A549 (cell line): ENCODE results near the gene NKIRAS1. TPM values are rescaled to one million over a fixed set of nuclear protein-coding genes. Genes with fewer than 3 reads are reported as not detected.

ENCODE experiments used
- ATAC-seq, 2 experiments: fragments of 200-7000 bp in 1 of 2; fragments of >200 bp in 1 of 2; cut with Nextera tagmentation in 1 of 2; cut with Tn5 transposase in 1 of 2; 3 replicates each; pipeline versions ENCODE4 v1.8.0 to v1.9.1; 2018 to 2020; ENCODE audit warnings: mild to moderate bottlenecking in 1 of 2, moderate library complexity in 1 of 2
- CTCF ChIA-PET: fragments of 300-600 bp; sonication (Branson Sonifier 250); formaldehyde crosslinking; extraction: SDS; loops from one replicate; lab custom pipeline; 2021; ENCODE audit warnings: antibody characterized with exemption, inconsistent platforms; lab: Yijun Ruan, JAX
- POLR2A ChIA-PET: fragments of 350-600 bp; formaldehyde crosslinking; extraction: SDS; loops from one replicate; lab custom pipeline; 2021; ENCODE audit warnings: antibody characterized with exemption, inconsistent platforms; lab: Yijun Ruan, JAX
- DNase-seq, 2 experiments: peaks; one replicate each; pipeline versions ENCODE4 v3.0.0 to v3.0.0-alpha.2; 2011 to 2016; ENCODE audit warnings: low read depth in 1 of 2, low spot score in 1 of 2
- FAIRE-seq: peaks from 2 replicates; lab custom pipeline; 2011; peaks lifted over from hg19 to GRCh38; lab: Jason Lieb, UNC
- H3K27ac ChIP-seq, 2 experiments: fragments of >200 bp; sonication (Bioruptor Twin); formaldehyde crosslinking; 3 replicates each; pipeline ENCODE4 v1.5.1; 2016 to 2017
- H3K4me1 ChIP-seq: fragments of >200 bp; sonication (Bioruptor Twin); formaldehyde crosslinking; 3 replicates; pipeline ENCODE4 v1.6.1; 2016
- H3K4me2 ChIP-seq: fragments of >200 bp; sonication (Bioruptor Twin); formaldehyde crosslinking; 3 replicates; pipeline ENCODE4 v1.6.1; 2016
- H3K4me3 ChIP-seq: fragments of >200 bp; sonication (Bioruptor Twin); formaldehyde crosslinking; 3 replicates; pipeline ENCODE4 v1.5.1; 2016
- H3K9me3 ChIP-seq: fragments of >200 bp; sonication (Bioruptor Twin); formaldehyde crosslinking; 3 replicates; pipeline ENCODE4 v1.6.1; 2016
- CBX2 ChIP-seq: fragments of 200-600 bp; sonication (generic); IDR thresholded peaks from 2 replicates; pipeline ENCODE4 v1.6.1; 2016; ENCODE audit warnings: low read depth, mild to moderate bottlenecking, borderline replicate concordance
- CEBPB ChIP-seq, 2 experiments: fragments of >200 bp in 1 of 2; sonication (Bioruptor Twin) in 1 of 2; formaldehyde crosslinking in 1 of 2; IDR thresholded peaks; 2 replicates each; pipeline ENCODE4 v1.6.1; 2012 to 2016
- CHD4 ChIP-seq: fragments of 200-600 bp; sonication (generic); IDR thresholded peaks from 2 replicates; pipeline ENCODE4 v1.6.1; 2016; ENCODE audit warnings: antibody characterized with exemption, mild to moderate bottlenecking, borderline replicate concordance
- EP300 ChIP-seq, 2 experiments: fragments of >200 bp; sonication (Bioruptor Twin); formaldehyde crosslinking; IDR thresholded peaks; 2 replicates in 1 of 2; 3 replicates in 1 of 2; pipeline ENCODE4 v1.6.1; 2016 to 2017
- ESRRA ChIP-seq: fragments of 150-350 bp; IDR thresholded peaks from 2 replicates; pipeline ENCODE4 v1.6.1; 2014; ENCODE audit warnings: mild to moderate bottlenecking, low read length, borderline replicate concordance
- HDAC2 ChIP-seq: fragments of 200-600 bp; sonication (generic); IDR thresholded peaks from 2 replicates; pipeline ENCODE4 v1.6.1; 2016
- HMGXB4 ChIP-seq: fragments of 250-450 bp; sonication (Bioruptor Pico); IDR thresholded peaks from 2 replicates; pipeline ENCODE4 v1.5.0; 2021; ENCODE audit warnings: mild to moderate bottlenecking, moderate library complexity, borderline replicate concordance
- JUN ChIP-seq, 2 experiments: fragments of >200 bp; sonication (Bioruptor Twin); formaldehyde crosslinking; IDR thresholded peaks; 2 replicates in 1 of 2; 3 replicates in 1 of 2; pipeline ENCODE4 v1.6.1; 2016 to 2017
- JUNB ChIP-seq: fragments of >200 bp; sonication (Bioruptor Twin); formaldehyde crosslinking; IDR thresholded peaks from 2 replicates; pipeline ENCODE4 v1.6.1; 2016
- MAFK ChIP-seq: fragments of 450-650 bp; IDR thresholded peaks from 2 replicates; pipeline ENCODE4 v1.6.1; 2014; ENCODE audit not compliant: partially characterized antibody
- MAX ChIP-seq: IDR thresholded peaks from 2 replicates; pipeline ENCODE4 v1.6.1; 2012
- NFE2L2 ChIP-seq: fragments of 150-350 bp; conservative IDR thresholded peaks from 2 replicates; pipeline ENCODE4 v1.6.1; 2014; ENCODE audit warnings: low read length
- NPAS2 ChIP-seq: fragments of 250-450 bp; sonication (Bioruptor Pico); IDR thresholded peaks from 2 replicates; pipeline ENCODE4 v1.8.0; 2022; ENCODE audit warnings: mild to moderate bottlenecking, moderate library complexity, borderline replicate concordance
- NR3C1 ChIP-seq: fragments of >200 bp; sonication (Bioruptor Twin); formaldehyde crosslinking; IDR thresholded peaks from 3 replicates; pipeline ENCODE4 v1.6.1; 2017
- PBX3 ChIP-seq: IDR thresholded peaks from 2 replicates; pipeline ENCODE4 v1.6.1; 2012
- POLR2AphosphoS2 ChIP-seq: conservative IDR thresholded peaks from 2 replicates; pipeline ENCODE4 v1.6.1; 2012; ENCODE audit warnings: low read length, improper control_type of control experiment, inconsistent platforms
- RAD21 ChIP-seq, 2 experiments: fragments of >200 bp in 1 of 2; sonication (Bioruptor Twin) in 1 of 2; formaldehyde crosslinking in 1 of 2; IDR thresholded peaks in 1 of 2; conservative IDR thresholded peaks in 1 of 2; 2 replicates in 1 of 2; 3 replicates in 1 of 2; pipeline ENCODE4 v1.6.1; 2012 to 2018; ENCODE audit warnings: inconsistent platforms in 1 of 2
- SMC3 ChIP-seq: fragments of >200 bp; sonication (Bioruptor Twin); formaldehyde crosslinking; IDR thresholded peaks from 3 replicates; pipeline ENCODE4 v1.6.1; 2018; ENCODE audit warnings: inconsistent platforms
- ZSCAN20 ChIP-seq: fragments of 250-450 bp; sonication (Bioruptor Pico); IDR thresholded peaks from 2 replicates; pipeline ENCODE4 v1.8.0; 2022; ENCODE audit warnings: mild to moderate bottlenecking, moderate library complexity
- WGBS: methylation state at CpG from one replicate; pipeline ENCODE4 v1.1.6; 2017; ENCODE audit errors: missing lambda C conversion rate; 5-methylcytosine and 5-hydroxymethylcytosine counted together
- polyA plus RNA-seq, 4 experiments: library from polyadenylated mRNA; depleted of rRNA in 3 of 4; stranded (reverse); fragments of >200 nt; fragmentation: RNase III in 1 of 4; extraction: RNeasy Plus Mini Kit Qiagen cat#74134 plus additional on column Dnase treatment in 1 of 4; gene quantifications; 2 replicates in 3 of 4; 3 replicates in 1 of 4; pipeline ENCODE4 v1.2.3, GENCODE V29; 2011 to 2017
- TF ChIP-seq, protein P1 (sequence below): fragments of >200 bp; sonication (Bioruptor Twin); formaldehyde crosslinking; IDR thresholded peaks from 3 replicates; pipeline ENCODE4 v1.6.1; 2016
- TF ChIP-seq, protein P2 (sequence below): IDR thresholded peaks from 2 replicates; pipeline ENCODE4 v1.6.1; 2012; ENCODE audit warnings: low read depth, borderline replicate concordance
- TF ChIP-seq, protein P3 (sequence below): fragments of >200 bp; sonication (Bioruptor Twin); formaldehyde crosslinking; IDR thresholded peaks from 3 replicates; pipeline ENCODE4 v1.5.1; 2016

The NKIRAS1 gene
- polyA plus RNA-seq, 2 of the 4 experiments (the other 2 are of a cell fraction) = 15.5 to 16.8 TPM

- ChIA-PET POLR2A (interaction anchor here (0.5 to 1.2 kb wide), 2 partner anchors 16 to 47 kb away, joined by 3 to 4 read pairs; partner anchors contain the start of genes NKIRAS1 and RPL15), CTCF (interaction anchor here (0.7 to 1.2 kb wide), 3 partner anchors 9 to 12 kb away, joined by 3 to 4 read pairs (median 4); no protein-coding TSS in a partner anchor)
- DNase-seq (no peak), FAIRE-seq (no peak), ATAC-seq (no peak)
- peaks cover 37% of the 10 kb centered on the region for H3K4me1 ChIP-seq
- no peak overlapping the region for H3K4me2 ChIP-seq
- H3K27ac ChIP-seq = no peak overlapping the region
- H3K9me3 ChIP-seq = no peaks in the 10 kb centered on the region
- H3K4me3 ChIP-seq = no peak overlapping the region
- TF ChIP-seq NFE2L2 (no peak), EP300 (IDR thresholded peaks at IDR 0.05) (no peak), JUNB (no peak)
- WGBS = 93% methylated on average over 4 of the region's 4 CpGs
Observed at GRCh38 chr3:23869977-23870662, 46.7 kb downstream of the NKIRAS1 start.

DNA sequence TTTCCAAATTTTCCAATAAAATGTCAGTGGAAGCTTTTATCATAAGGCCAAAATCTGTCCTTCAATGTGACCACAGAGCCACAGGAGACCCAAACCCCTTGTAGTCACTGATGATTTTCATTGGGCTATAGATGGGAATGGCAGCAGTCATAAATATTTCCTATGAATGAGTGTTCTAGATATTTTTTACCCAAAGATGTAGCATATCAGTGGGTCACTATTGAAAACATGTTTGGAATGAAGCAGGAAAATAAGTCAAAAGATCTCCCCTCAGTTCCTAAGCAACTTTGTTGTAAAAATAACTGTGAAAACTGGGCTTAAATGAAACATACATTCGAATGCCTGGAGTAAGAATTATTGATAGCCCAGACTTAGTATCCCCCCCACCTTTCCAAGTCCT lies 49.0 kb downstream of the NKIRAS1 start:
- no peak for TF ChIP-seq MAX
- no peak for TF ChIP-seq JUN (IDR thresholded peaks at IDR 0.05)
- no peak for TF ChIP-seq CBX2
- TF ChIP-seq HMGXB4 (CRISPR knock-in tag) = no peak
- no peak for TF ChIP-seq POLR2AphosphoS2
- TF ChIP-seq, protein P1, sequence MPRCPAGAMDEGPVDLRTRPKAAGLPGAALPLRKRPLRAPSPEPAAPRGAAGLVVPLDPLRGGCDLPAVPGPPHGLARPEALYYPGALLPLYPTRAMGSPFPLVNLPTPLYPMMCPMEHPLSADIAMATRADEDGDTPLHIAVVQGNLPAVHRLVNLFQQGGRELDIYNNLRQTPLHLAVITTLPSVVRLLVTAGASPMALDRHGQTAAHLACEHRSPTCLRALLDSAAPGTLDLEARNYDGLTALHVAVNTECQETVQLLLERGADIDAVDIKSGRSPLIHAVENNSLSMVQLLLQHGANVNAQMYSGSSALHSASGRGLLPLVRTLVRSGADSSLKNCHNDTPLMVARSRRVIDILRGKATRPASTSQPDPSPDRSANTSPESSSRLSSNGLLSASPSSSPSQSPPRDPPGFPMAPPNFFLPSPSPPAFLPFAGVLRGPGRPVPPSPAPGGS = no peak
- no peak for TF ChIP-seq ESRRA
- TF ChIP-seq HDAC2 = no peak
- TF ChIP-seq NFE2L2 = no peak
- no peak for TF ChIP-seq SMC3
- no peak for TF ChIP-seq CHD4
- TF ChIP-seq, protein P2, sequence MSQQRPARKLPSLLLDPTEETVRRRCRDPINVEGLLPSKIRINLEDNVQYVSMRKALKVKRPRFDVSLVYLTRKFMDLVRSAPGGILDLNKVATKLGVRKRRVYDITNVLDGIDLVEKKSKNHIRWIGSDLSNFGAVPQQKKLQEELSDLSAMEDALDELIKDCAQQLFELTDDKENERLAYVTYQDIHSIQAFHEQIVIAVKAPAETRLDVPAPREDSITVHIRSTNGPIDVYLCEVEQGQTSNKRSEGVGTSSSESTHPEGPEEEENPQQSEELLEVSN = no peak
- no peak for TF ChIP-seq EP300 (IDR thresholded peaks at IDR 0.05)
- no peak for TF ChIP-seq MAFK
- no peak for TF ChIP-seq NPAS2 (CRISPR knock-in tag)
- TF ChIP-seq, all 56 proteins: peak for 0
- DNase-seq (no peak), ATAC-seq (no peak), FAIRE-seq (no peak)
- ChIA-PET POLR2A (no interaction called here), CTCF (no interaction called here)
- no peak overlapping the region for H3K4me2 ChIP-seq
- H3K4me3 ChIP-seq = no peak overlapping the region
- WGBS = 88% methylated on average over 1 of the region's 1 CpG
- H3K4me1 ChIP-seq = peaks cover 23% of the 10 kb centered on the region
- no peak overlapping the region for H3K27ac ChIP-seq
- no peaks in the 10 kb centered on the region for H3K9me3 ChIP-seq

DNA sequence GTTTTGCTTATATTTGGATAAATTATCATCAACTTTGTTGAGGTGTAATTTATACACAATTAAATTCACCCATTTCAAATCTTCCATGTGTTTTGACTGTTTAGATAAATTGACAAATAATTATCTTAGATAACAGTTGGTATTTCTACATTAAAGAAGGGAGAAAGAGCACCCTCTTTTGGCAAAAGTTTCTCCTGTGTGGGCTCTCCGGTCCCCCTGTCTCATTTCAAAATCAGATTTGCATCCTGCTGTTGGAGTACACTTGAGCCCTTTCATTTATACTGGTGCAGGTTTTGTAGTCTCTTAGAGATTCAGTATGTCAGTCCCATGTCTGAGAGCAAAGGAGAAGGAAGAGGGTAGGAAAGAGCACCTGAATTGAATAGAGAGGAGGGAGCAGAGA lies 49.4 kb downstream of the NKIRAS1 start:
- ChIA-PET CTCF (no interaction called here), POLR2A (no interaction called here)
- Histone ChIP-seq H3K4me2 (no peak overlapping the region), H3K4me3 (no peak overlapping the region), H3K27ac (no peak overlapping the region), H3K9me3 (no peaks in the 10 kb centered on the region), H3K4me1 (peaks cover 23% of the 10 kb centered on the region)
- DNase-seq (no peak), FAIRE-seq (no peak), ATAC-seq (no peak)
- WGBS = 61% methylated on average over 1 of the region's 1 CpG
- 0 out of 3 replicates have a peak, but pooled peaks have one; percentile 22 for TF ChIP-seq SMC3
- TF ChIP-seq RAD21 (conservative IDR thresholded peaks at IDR 0.05 in 1 of 2, IDR thresholded peaks at IDR 0.05 in 1 of 2) = peak; percentile 45 to 49
- TF ChIP-seq CEBPB (IDR thresholded peaks at IDR 0.05) = no peak
- no peak for TF ChIP-seq ZSCAN20
- no peak for TF ChIP-seq PBX3
- TF ChIP-seq, protein P3, sequence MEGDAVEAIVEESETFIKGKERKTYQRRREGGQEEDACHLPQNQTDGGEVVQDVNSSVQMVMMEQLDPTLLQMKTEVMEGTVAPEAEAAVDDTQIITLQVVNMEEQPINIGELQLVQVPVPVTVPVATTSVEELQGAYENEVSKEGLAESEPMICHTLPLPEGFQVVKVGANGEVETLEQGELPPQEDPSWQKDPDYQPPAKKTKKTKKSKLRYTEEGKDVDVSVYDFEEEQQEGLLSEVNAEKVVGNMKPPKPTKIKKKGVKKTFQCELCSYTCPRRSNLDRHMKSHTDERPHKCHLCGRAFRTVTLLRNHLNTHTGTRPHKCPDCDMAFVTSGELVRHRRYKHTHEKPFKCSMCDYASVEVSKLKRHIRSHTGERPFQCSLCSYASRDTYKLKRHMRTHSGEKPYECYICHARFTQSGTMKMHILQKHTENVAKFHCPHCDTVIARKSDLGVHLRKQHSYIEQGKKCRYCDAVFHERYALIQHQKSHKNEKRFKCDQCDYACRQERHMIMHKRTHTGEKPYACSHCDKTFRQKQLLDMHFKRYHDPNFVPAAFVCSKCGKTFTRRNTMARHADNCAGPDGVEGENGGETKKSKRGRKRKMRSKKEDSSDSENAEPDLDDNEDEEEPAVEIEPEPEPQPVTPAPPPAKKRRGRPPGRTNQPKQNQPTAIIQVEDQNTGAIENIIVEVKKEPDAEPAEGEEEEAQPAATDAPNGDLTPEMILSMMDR = peak; percentile 35; the same call in 2 of the 3 replicates
- TF ChIP-seq NR3C1 = no peak
